Measurements from ENCODE around the gene KLHL13.

GRCh38 chrX:117998171-117998570 is 118.4 kb downstream of the KLHL13 start:
- TF ChIP-seq CTCF (optimal IDR thresholded peaks at IDR 0.05 in 1 of 3, IDR thresholded peaks at IDR 0.05 in 1 of 3, conservative IDR thresholded peaks at IDR 0.05 in 1 of 3; ENCODE audit: extremely low read depth in 1 of 3, insufficient read depth in 2 of 3, low read length in 3 of 3) (no peak), EZH2 (IDR thresholded peaks at IDR 0.05; ENCODE audit: low read length) (no peak)
